ENCODE data around the gene TBL1X.
"Not testable (repeated sequence)": the region's sequence is repeated elsewhere in the genome, so short reads cannot be mapped to it uniquely, and the experiment has no call there.

Gene TBL1X

GRCh38 chrX:9459186-9459748 is 5.6 kb upstream of the TBL1X start:
- DNase-seq = no peak

GRCh38 chrX:9461087-9461486 is 3.8 kb upstream of the TBL1X start:
- no peak for DNase-seq

- no peak for DNase-seq
Measured at GRCh38 chrX:9462456-9462855, 2.4 kb upstream of the TBL1X start.

GRCh38 chrX:9465380-9466123 is 694 bp downstream of the TBL1X start:
- DNase-seq = peak; percentile 55

GRCh38 chrX:9466124-9466495 is 1.3 kb downstream of the TBL1X start:
- DNase-seq = peak; percentile 32

GRCh38 chrX:9466736-9467135 is 1.9 kb downstream of the TBL1X start:
- no peak for DNase-seq

- no peak for DNase-seq
Measured at GRCh38 chrX:9467146-9467545, 2.3 kb downstream of the TBL1X start.

GRCh38 chrX:9467751-9468150 is 2.9 kb downstream of the TBL1X start:
- no peak for DNase-seq

- no peak for DNase-seq
Measured at GRCh38 chrX:9471571-9471985, 6.7 kb downstream of the TBL1X start.

- DNase-seq = no peak
Measured at GRCh38 chrX:9473708-9474107, 8.8 kb downstream of the TBL1X start.

GRCh38 chrX:9475417-9475816 is 10.6 kb downstream of the TBL1X start:
- DNase-seq = not testable (repeated sequence)

GRCh38 chrX:9475984-9476383 is 11.1 kb downstream of the TBL1X start:
- no peak for DNase-seq

- DNase-seq = no peak
Measured at GRCh38 chrX:9476810-9477575, 12.1 kb downstream of the TBL1X start.

GRCh38 chrX:9482408-9482807 is 17.6 kb downstream of the TBL1X start:
- no peak for DNase-seq

- DNase-seq = no peak
Measured at GRCh38 chrX:9482837-9483236, 18.0 kb downstream of the TBL1X start.

- no peak for DNase-seq
Measured at GRCh38 chrX:9483376-9483775, 18.5 kb downstream of the TBL1X start.

- no peak for DNase-seq
Measured at GRCh38 chrX:9486786-9487387, 22.0 kb downstream of the TBL1X start.

- no peak for DNase-seq
Measured at GRCh38 chrX:9488586-9488985, 23.7 kb downstream of the TBL1X start.

GRCh38 chrX:9489234-9489633 is 24.4 kb downstream of the TBL1X start:
- DNase-seq = no peak

- no peak for DNase-seq
Measured at GRCh38 chrX:9492901-9493300, 28.0 kb downstream of the TBL1X start.

GRCh38 chrX:9493936-9494335 is 29.1 kb downstream of the TBL1X start:
- no peak for DNase-seq

- DNase-seq = no peak
Measured at GRCh38 chrX:9494771-9495170, 29.9 kb downstream of the TBL1X start.

GRCh38 chrX:9495496-9495895 is 30.6 kb downstream of the TBL1X start:
- no peak for DNase-seq

GRCh38 chrX:9498236-9498635 is 33.4 kb downstream of the TBL1X start:
- no peak for DNase-seq

Measured in activated T-cell treated with anti-CD3 and anti-CD28 coated beads, Interleukin-2, amount 50 U/mL, for 1 hour (primary cell).